ENCODE data around the gene ZIC5. TPM values are rescaled to one million over a fixed set of nuclear protein-coding genes. Genes with fewer than 3 reads are reported as not detected.

The ZIC5 gene
- total RNA-seq, 1 donor from 2014 or later, result 0.27 TPM

GRCh38 chr13:99980201-99980823, 8.7 kb upstream of the ZIC5 start:
- Mint-ChIP-seq H3K27me3 (ENCODE audit: low read depth, unreplicated experiment) (peaks cover 59% of the 10 kb centered on the region), H3K4me1 (ENCODE audit: low read depth, unreplicated experiment) (peaks cover 4% of the 10 kb centered on the region), H3K36me3 (ENCODE audit: low read depth, unreplicated experiment) (no peaks in the 10 kb centered on the region), H3K9me3 (ENCODE audit: unreplicated experiment) (peaks cover 16% of the 10 kb centered on the region), H3K4me3 (ENCODE audit: unreplicated experiment) (no peak overlapping the region), H3K27ac (ENCODE audit: unreplicated experiment) (no peak overlapping the region)
- DNase-seq (ENCODE audit: low read depth) (peak; percentile 38), FAIRE-seq (no peak)
- Histone ChIP-seq H3K79me2 (ENCODE audit: insufficient read depth, low read length) (peaks cover 33% of the 10 kb centered on the region), H3K4me1 (ENCODE audit: insufficient read depth, low read length) (peaks cover 3% of the 10 kb centered on the region), H3K27me3 (ENCODE audit: insufficient read depth, low read length) (peaks cover 61% of the 10 kb centered on the region), H3K4me3 (ENCODE audit: insufficient read depth, low read depth, low read length) (peak overlapping the region; percentile 51), H4K20me1 (ENCODE audit: insufficient read depth, low read length) (peaks cover 22% of the 10 kb centered on the region), H2AFZ (ENCODE audit: low read depth, low read length) (peak overlapping the region; percentile 70), H3K4me2 (ENCODE audit: low read length) (peak overlapping the region; percentile 85), H3K36me3 (ENCODE audit: insufficient read depth, low read length) (no peaks in the 10 kb centered on the region), H3K9me3 (ENCODE audit: insufficient read depth, low read depth, low read length) (no peaks in the 10 kb centered on the region), H3K27ac (ENCODE audit: low read depth, low read length) (peak overlapping the region; percentile 68), H3K9ac (ENCODE audit: low read length) (peak overlapping the region; percentile 67)
- TF ChIP-seq EZH2 (IDR thresholded peaks at IDR 0.05; ENCODE audit: insufficient read depth, low read length) (peak; percentile 36), CTCF (IDR thresholded peaks at IDR 0.05; ENCODE audit: insufficient read depth, low read depth, low read length) (no peak)

- Histone ChIP-seq H3K27ac (ENCODE audit: low read depth, low read length) (peak overlapping the region; percentile 68), H3K36me3 (ENCODE audit: insufficient read depth, low read length) (no peaks in the 10 kb centered on the region), H3K9ac (ENCODE audit: low read length) (peak overlapping the region; percentile 67), H3K27me3 (ENCODE audit: insufficient read depth, low read length) (peaks cover 65% of the 10 kb centered on the region), H3K9me3 (ENCODE audit: insufficient read depth, low read depth, low read length) (no peaks in the 10 kb centered on the region), H3K4me1 (ENCODE audit: insufficient read depth, low read length) (peaks cover 3% of the 10 kb centered on the region), H3K79me2 (ENCODE audit: insufficient read depth, low read length) (peaks cover 28% of the 10 kb centered on the region), H4K20me1 (ENCODE audit: insufficient read depth, low read length) (peaks cover 20% of the 10 kb centered on the region), H3K4me2 (ENCODE audit: low read length) (peak overlapping the region; percentile 85), H2AFZ (ENCODE audit: low read depth, low read length) (peak overlapping the region; percentile 73), H3K4me3 (ENCODE audit: insufficient read depth, low read depth, low read length) (peak overlapping the region; percentile 51)
- FAIRE-seq, result no peak
- Mint-ChIP-seq H3K36me3 (ENCODE audit: low read depth, unreplicated experiment) (no peaks in the 10 kb centered on the region), H3K9me3 (ENCODE audit: unreplicated experiment) (peaks cover 19% of the 10 kb centered on the region), H3K27ac (ENCODE audit: unreplicated experiment) (no peak overlapping the region), H3K4me3 (ENCODE audit: unreplicated experiment) (no peak overlapping the region), H3K27me3 (ENCODE audit: low read depth, unreplicated experiment) (peaks cover 64% of the 10 kb centered on the region), H3K4me1 (ENCODE audit: low read depth, unreplicated experiment) (peaks cover 4% of the 10 kb centered on the region)
- no peak for DNase-seq (ENCODE audit: low read depth)
- TF ChIP-seq CTCF (IDR thresholded peaks at IDR 0.05; ENCODE audit: insufficient read depth, low read depth, low read length) (no peak), EZH2 (IDR thresholded peaks at IDR 0.05; ENCODE audit: insufficient read depth, low read length) (peak; percentile 88)
These were observed 8.1 kb upstream of the ZIC5 start for GRCh38 chr13:99979453-99980200.
